SK-N-SH (cell line): ENCODE results near the gene TRNT1. TPM values are rescaled to one million over a fixed set of nuclear protein-coding genes. Genes with fewer than 3 reads are reported as not detected.

Source experiments
- CTCF ChIA-PET: fragments of 300-600, 350-600 bp; formaldehyde crosslinking; extraction: SDS; loops from one replicate; lab custom pipeline; 2021; lab: Yijun Ruan, JAX
- POLR2A ChIA-PET: fragments of 350-600 bp; sonication (Branson Sonifier 250); formaldehyde crosslinking; extraction: SDS; loops from one replicate; lab custom pipeline; 2020; ENCODE audit warnings: antibody characterized with exemption, inconsistent platforms; lab: Yijun Ruan, JAX
- DNase-seq: peaks from one replicate; pipeline ENCODE4 v3.0.0; 2012
- H2AFZ ChIP-seq: fragments of 200-600 bp; sonication (generic); 2 replicates; pipeline ENCODE4 v1.8.1; 2016; ENCODE audit warnings: antibody characterized with exemption, mild to moderate bottlenecking, low read depth
- H3F3A ChIP-seq: fragments of 200-600 bp; sonication (generic); replicated peaks from 2 replicates; pipeline ENCODE3; 2016; ENCODE audit warnings: antibody characterized with exemption, mild to moderate bottlenecking; ENCODE audit not compliant: insufficient read depth
- H3K27ac ChIP-seq, 2 experiments: fragments of 200-500 bp in 1 of 2; fragments of 200-600 bp in 1 of 2; sonication (Bioruptor generic) in 1 of 2; sonication (generic), shearing (Covaris generic) in 1 of 2; 2 replicates each; pipeline versions ENCODE4 v1.5.1 to v1.6.1; 2014 to 2016; ENCODE audit warnings: low read depth in 2 of 2, inconsistent platforms in 1 of 2, low read length in 1 of 2, mild to moderate bottlenecking in 1 of 2, mixed read lengths in 1 of 2
- H3K27me3 ChIP-seq: fragments of 200-600 bp; sonication (generic), shearing (Covaris generic); 2 replicates; pipeline ENCODE4 v1.6.1; 2016; ENCODE audit warnings: mixed run types; ENCODE audit not compliant: insufficient read depth
- H3K36me3 ChIP-seq, 2 experiments: fragments of 200-500 bp in 1 of 2; fragments of 200-600 bp in 1 of 2; sonication (Bioruptor generic) in 1 of 2; sonication (generic) in 1 of 2; replicated peaks in 1 of 2; 2 replicates each; pipeline versions ENCODE3 to v1.5.1; 2014 to 2016; ENCODE audit warnings: low read length in 1 of 2, mild to moderate bottlenecking in 1 of 2; ENCODE audit not compliant: insufficient read depth in 2 of 2, control insufficient read depth in 1 of 2
- H3K4me1 ChIP-seq, 2 experiments: fragments of 200-500 bp in 1 of 2; fragments of 200-600 bp in 1 of 2; sonication (Bioruptor generic) in 1 of 2; sonication (generic), shearing (Covaris generic) in 1 of 2; 2 replicates each; pipeline versions ENCODE4 v1.5.1 to v1.6.1; 2014 to 2016; ENCODE audit warnings: low read depth in 1 of 2, low read length in 1 of 2, mixed run types in 1 of 2; ENCODE audit not compliant: insufficient read depth in 2 of 2, control insufficient read depth in 1 of 2
- H3K4me2 ChIP-seq: fragments of 200-600 bp; sonication (generic), shearing (Covaris generic); 2 replicates; pipeline ENCODE4 v1.6.1; 2017; ENCODE audit warnings: mixed run types
- H3K4me3 ChIP-seq, 2 experiments: fragments of 200-500 bp in 1 of 2; fragments of 200-600 bp in 1 of 2; sonication (Bioruptor generic) in 1 of 2; sonication (generic), shearing (Covaris generic) in 1 of 2; 2 replicates each; pipeline versions ENCODE4 v1.5.1 to v1.8.1; 2014 to 2016; ENCODE audit warnings: low read depth in 2 of 2, inconsistent platforms in 1 of 2, low read length in 1 of 2, mild to moderate bottlenecking in 1 of 2, mixed read lengths in 1 of 2, moderate library complexity in 1 of 2
- H3K79me2 ChIP-seq: fragments of 200-600 bp; sonication (generic); 2 replicates; pipeline ENCODE4 v1.8.1; 2017; ENCODE audit warnings: mild to moderate bottlenecking; ENCODE audit not compliant: insufficient read depth
- H3K9ac ChIP-seq: fragments of 200-600 bp; sonication (generic); 2 replicates; pipeline ENCODE4 v1.6.1; 2017; ENCODE audit warnings: mixed run types
- H3K9me2 ChIP-seq: fragments of 200-600 bp; sonication (generic); 2 replicates; pipeline ENCODE4 v1.6.1; 2017; ENCODE audit warnings: mixed run types
- H3K9me3 ChIP-seq: fragments of 200-600 bp; sonication (generic); 2 replicates; pipeline ENCODE4 v1.6.1; 2017; ENCODE audit warnings: mixed run types, mild to moderate bottlenecking, moderate library complexity
- H4K20me1 ChIP-seq: fragments of 200-600 bp; sonication (generic); 2 replicates; pipeline ENCODE4 v1.6.1; 2017; ENCODE audit warnings: mild to moderate bottlenecking, mixed run types; ENCODE audit not compliant: insufficient read depth
- CHD2 ChIP-seq: fragments of 150-350 bp; IDR thresholded peaks from 2 replicates; pipeline ENCODE4 v1.6.1; 2018; ENCODE audit warnings: low read length; ENCODE audit not compliant: partially characterized antibody
- ELF1 ChIP-seq: IDR thresholded peaks from 2 replicates; pipeline ENCODE4 v1.4.0; 2012
- EP300 ChIP-seq, 2 experiments: IDR thresholded peaks; 2 replicates each; pipeline versions ENCODE4 v1.4.0 to v1.6.1; 2012; ENCODE audit warnings: borderline replicate concordance in 1 of 2, low read depth in 1 of 2, low read length in 1 of 2
- FOXJ3 ChIP-seq: sonication (generic); formaldehyde crosslinking; IDR thresholded peaks from 2 replicates; pipeline ENCODE4 v1.5.1; 2020; ENCODE audit warnings: mild to moderate bottlenecking, missing genetic modification reagents
- FOXM1 ChIP-seq: IDR thresholded peaks from 2 replicates; pipeline ENCODE4 v1.4.0; 2012; ENCODE audit warnings: low read depth, mild to moderate bottlenecking
- GABPA ChIP-seq: IDR thresholded peaks from 2 replicates; pipeline ENCODE4 v1.4.0; 2012; ENCODE audit warnings: low read depth, mild to moderate bottlenecking
- NFIC ChIP-seq: IDR thresholded peaks from 2 replicates; pipeline ENCODE4 v1.4.0; 2012; ENCODE audit warnings: borderline replicate concordance
- POLR2AphosphoS5 ChIP-seq: IDR thresholded peaks from 2 replicates; pipeline ENCODE4 v1.6.1; 2012; ENCODE audit warnings: low read depth, low read length
- RAD21 ChIP-seq: IDR thresholded peaks from 2 replicates; pipeline ENCODE4 v1.6.1; 2012; ENCODE audit warnings: mild to moderate bottlenecking, low read length
- RFX5 ChIP-seq: IDR thresholded peaks from 2 replicates; pipeline ENCODE4 v1.6.1; 2012; ENCODE audit warnings: mild to moderate bottlenecking, improper control_type of control experiment, low read length
- SIN3A ChIP-seq: IDR thresholded peaks from 2 replicates; pipeline ENCODE4 v1.6.1; 2012; ENCODE audit warnings: low read depth, mild to moderate bottlenecking, low read length, moderate library complexity, borderline replicate concordance
- SMC3 ChIP-seq: IDR thresholded peaks from 2 replicates; pipeline ENCODE4 v1.6.1; 2012; ENCODE audit warnings: low read depth, low read length, improper control_type of control experiment
- TEAD4 ChIP-seq: IDR thresholded peaks from 2 replicates; pipeline ENCODE4 v1.4.0; 2012; ENCODE audit warnings: mild to moderate bottlenecking, borderline replicate concordance; ENCODE audit not compliant: insufficient read depth
- YY1 ChIP-seq: IDR thresholded peaks from 2 replicates; pipeline ENCODE4 v1.4.0; 2012; ENCODE audit warnings: low read depth, mild to moderate bottlenecking
- WGBS: methylation state at CpG from one replicate; pipeline ENCODE4 v1.1.6; 2017; ENCODE audit warnings: low lambda C conversion rate; 5-methylcytosine and 5-hydroxymethylcytosine counted together
- polyA plus RNA-seq, 3 experiments: library from polyadenylated mRNA; depleted of rRNA; stranded (reverse); fragments of >200 nt; gene quantifications; 2 replicates each; pipeline ENCODE4 v1.2.3, GENCODE V29; 2012
- TF ChIP-seq, protein P1 (sequence below): IDR thresholded peaks from 2 replicates; pipeline ENCODE4 v1.6.1; 2012; ENCODE audit warnings: mild to moderate bottlenecking, low read depth, low read length, moderate library complexity
- TF ChIP-seq, protein P2 (sequence below): IDR thresholded peaks from 2 replicates; pipeline ENCODE4 v1.4.0; 2012; ENCODE audit warnings: low read depth

TRNT1 gene
- polyA plus RNA-seq, 1 of the 3 experiments (the other 2 are of a cell fraction), result 7.4 TPM

GRCh38 chr3:3109407-3110298, 17.1 kb upstream of the TRNT1 start:
- Histone ChIP-seq H3K4me1 (no peaks in the 10 kb centered on the region), H3K4me2 (no peak overlapping the region), H3K27ac (no peak overlapping the region), H2AFZ (no peak overlapping the region), H3K36me3 (no peaks in the 10 kb centered on the region), H3K4me3 (no peak overlapping the region), H3F3A (no peaks in the 10 kb centered on the region), H4K20me1 (no peaks in the 10 kb centered on the region), H3K9me3 (no peaks in the 10 kb centered on the region), H3K79me2 (no peaks in the 10 kb centered on the region), H3K9me2 (no peaks in the 10 kb centered on the region), H3K9ac (no peak overlapping the region), H3K27me3 (no peaks in the 10 kb centered on the region)
- CTCF ChIA-PET, result no interaction called here
- WGBS, result 48% methylated on average over 11 of the region's 11 CpGs
- DNase-seq, result no peak
- POLR2A ChIA-PET, result no interaction called here
- no peak for TF ChIP-seq ELF1
- no peak for TF ChIP-seq RAD21
- TF ChIP-seq EP300 (IDR thresholded peaks at IDR 0.05; ENCODE audit: borderline replicate concordance in 1 of 2, low read depth in 1 of 2, low read length in 1 of 2), result no peak
- TF ChIP-seq GABPA, result no peak
- TF ChIP-seq RFX5, result no peak
- no peak for TF ChIP-seq SIN3A
- TF ChIP-seq FOXM1, result no peak
- no peak for TF ChIP-seq NFIC

- Histone ChIP-seq H3K36me3 (no peaks in the 10 kb centered on the region), H3K79me2 (no peaks in the 10 kb centered on the region), H2AFZ (no peak within 1 kb of the TSS), H3K27ac (no peak within 1 kb of the TSS), H3K4me1 (no peaks in the 10 kb centered on the region), H4K20me1 (no peaks in the 10 kb centered on the region), H3K27me3 (no peaks in the 10 kb centered on the region), H3K4me3 (no peak within 1 kb of the TSS), H3K9ac (no peak within 1 kb of the TSS), H3F3A (no peaks in the 10 kb centered on the region), H3K4me2 (no peak within 1 kb of the TSS), H3K9me2 (no peaks in the 10 kb centered on the region), H3K9me3 (no peaks in the 10 kb centered on the region)
- POLR2A ChIA-PET, result no interaction called here
- DNase-seq, result peak; percentile 22
- CTCF ChIA-PET, result no interaction called here
- 52% methylated on average over 2 of the region's 4 CpGs for WGBS
- TF ChIP-seq TEAD4, result no peak
- no peak for TF ChIP-seq SMC3
- no peak for TF ChIP-seq CHD2
- TF ChIP-seq RFX5, result no peak
- no peak for TF ChIP-seq FOXJ3 (CRISPR knock-in tag)
- no peak for TF ChIP-seq RAD21
These were observed 16.5 kb upstream of the TRNT1 start, which contains the start of gene IL5RA for GRCh38 chr3:3110299-3110630. IL5RA (minus strand) TSS chr3:3110374; CDS start chr3:3104984, 5,390 bp downstream.

DNA sequence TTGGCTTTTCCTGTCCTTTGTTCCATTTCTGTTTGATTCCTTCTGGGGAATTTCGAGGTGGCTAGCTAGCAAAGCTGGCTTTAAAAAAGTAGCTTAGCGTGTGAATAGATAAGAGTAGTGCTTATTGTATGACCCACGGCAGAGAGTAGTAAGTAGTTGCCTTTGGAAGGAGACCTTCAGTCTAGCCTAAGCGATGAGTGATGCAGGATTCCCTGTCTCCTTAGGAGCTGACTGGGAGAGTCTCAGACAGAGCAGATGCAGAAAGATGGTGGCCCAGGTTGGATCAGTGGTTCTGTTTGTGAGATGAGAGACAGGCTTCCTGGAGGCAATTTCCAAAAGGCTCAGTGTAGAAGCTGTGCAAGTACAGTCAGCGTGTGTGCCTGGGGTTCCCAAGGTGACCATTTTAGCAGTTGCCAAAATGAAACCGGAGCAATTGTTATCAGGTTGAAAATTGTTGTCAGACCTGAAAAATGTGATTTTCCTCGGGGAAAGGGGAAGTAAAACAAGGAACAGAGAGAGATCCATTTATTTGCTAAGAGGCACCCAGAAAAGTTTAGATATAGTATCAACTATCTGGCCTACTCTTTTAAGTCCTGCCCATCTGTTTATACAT, 15.9 kb upstream of the TRNT1 start:
- no peaks in the 10 kb centered on the region for H3K36me3 ChIP-seq
- H4K20me1 ChIP-seq, result no peaks in the 10 kb centered on the region
- H3K27me3 ChIP-seq, result no peaks in the 10 kb centered on the region
- no peak overlapping the region for H3K27ac ChIP-seq
- H3K4me3 ChIP-seq, result no peak overlapping the region
- no peaks in the 10 kb centered on the region for H3K9me2 ChIP-seq
- POLR2A ChIA-PET, result no interaction called here
- no peak for DNase-seq
- H3K4me1 ChIP-seq, result no peaks in the 10 kb centered on the region
- CTCF ChIA-PET, result no interaction called here
- TF ChIP-seq, protein P1, sequence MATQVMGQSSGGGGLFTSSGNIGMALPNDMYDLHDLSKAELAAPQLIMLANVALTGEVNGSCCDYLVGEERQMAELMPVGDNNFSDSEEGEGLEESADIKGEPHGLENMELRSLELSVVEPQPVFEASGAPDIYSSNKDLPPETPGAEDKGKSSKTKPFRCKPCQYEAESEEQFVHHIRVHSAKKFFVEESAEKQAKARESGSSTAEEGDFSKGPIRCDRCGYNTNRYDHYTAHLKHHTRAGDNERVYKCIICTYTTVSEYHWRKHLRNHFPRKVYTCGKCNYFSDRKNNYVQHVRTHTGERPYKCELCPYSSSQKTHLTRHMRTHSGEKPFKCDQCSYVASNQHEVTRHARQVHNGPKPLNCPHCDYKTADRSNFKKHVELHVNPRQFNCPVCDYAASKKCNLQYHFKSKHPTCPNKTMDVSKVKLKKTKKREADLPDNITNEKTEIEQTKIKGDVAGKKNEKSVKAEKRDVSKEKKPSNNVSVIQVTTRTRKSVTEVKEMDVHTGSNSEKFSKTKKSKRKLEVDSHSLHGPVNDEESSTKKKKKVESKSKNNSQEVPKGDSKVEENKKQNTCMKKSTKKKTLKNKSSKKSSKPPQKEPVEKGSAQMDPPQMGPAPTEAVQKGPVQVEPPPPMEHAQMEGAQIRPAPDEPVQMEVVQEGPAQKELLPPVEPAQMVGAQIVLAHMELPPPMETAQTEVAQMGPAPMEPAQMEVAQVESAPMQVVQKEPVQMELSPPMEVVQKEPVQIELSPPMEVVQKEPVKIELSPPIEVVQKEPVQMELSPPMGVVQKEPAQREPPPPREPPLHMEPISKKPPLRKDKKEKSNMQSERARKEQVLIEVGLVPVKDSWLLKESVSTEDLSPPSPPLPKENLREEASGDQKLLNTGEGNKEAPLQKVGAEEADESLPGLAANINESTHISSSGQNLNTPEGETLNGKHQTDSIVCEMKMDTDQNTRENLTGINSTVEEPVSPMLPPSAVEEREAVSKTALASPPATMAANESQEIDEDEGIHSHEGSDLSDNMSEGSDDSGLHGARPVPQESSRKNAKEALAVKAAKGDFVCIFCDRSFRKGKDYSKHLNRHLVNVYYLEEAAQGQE, result no peak
- TF ChIP-seq, protein P2, sequence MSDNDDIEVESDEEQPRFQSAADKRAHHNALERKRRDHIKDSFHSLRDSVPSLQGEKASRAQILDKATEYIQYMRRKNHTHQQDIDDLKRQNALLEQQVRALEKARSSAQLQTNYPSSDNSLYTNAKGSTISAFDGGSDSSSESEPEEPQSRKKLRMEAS, result no peak
- no peak for TF ChIP-seq YY1
- no peak for TF ChIP-seq POLR2AphosphoS5
- 44% methylated on average over 7 of the region's 7 CpGs for WGBS
- no peak overlapping the region for H2AFZ ChIP-seq
- H3K4me2 ChIP-seq, result no peak overlapping the region
- H3K79me2 ChIP-seq, result no peaks in the 10 kb centered on the region
- no peak overlapping the region for H3K9ac ChIP-seq
- no peaks in the 10 kb centered on the region for H3K9me3 ChIP-seq
- no peaks in the 10 kb centered on the region for H3F3A ChIP-seq
